CD4-positive, alpha-beta T cell treated with Interferon alpha-2 for 1 hour (primary cell): Measurements from ENCODE around the gene AKR7A3.

Experiments used
- DNase-seq, 2 donors: peaks; one replicate each; pipeline ENCODE4 v3.0.0-alpha.2; 2020 to 2022

The AKR7A3 gene

GRCh38 chr1:19251305-19252196, 37.0 kb downstream of the AKR7A3 start, which contains the start of the genes EMC1 and MRTO4:
Gene EMC1, minus strand, starts transcription at chr1:19251524. Its CDS starts 15 bp downstream, at chr1:19251509.
Gene MRTO4, plus strand, starts transcription at chr1:19251805. Its CDS starts 31 bp downstream, at chr1:19251836.
- DNase-seq = peak; percentile 76 to 88

GRCh38 chr1:19250629-19251304, 37.8 kb downstream of the AKR7A3 start:
- DNase-seq = no peak

GRCh38 chr1:19240673-19241538, 47.7 kb downstream of the AKR7A3 start:
- peak; percentile 56 to 74 for DNase-seq

- DNase-seq = no peak
Measured at GRCh38 chr1:19239876-19240275, 48.7 kb downstream of the AKR7A3 start.

- DNase-seq = no peak
Measured at GRCh38 chr1:19234224-19234623, 54.3 kb downstream of the AKR7A3 start.
